NCI-H1048 (cell line): ENCODE data around the gene PSD4.

Experiments
- DNase-seq: peaks from one replicate; lab custom pipeline; 2025; lab: John Stamatoyannopoulos, UW

Gene PSD4

DNA sequence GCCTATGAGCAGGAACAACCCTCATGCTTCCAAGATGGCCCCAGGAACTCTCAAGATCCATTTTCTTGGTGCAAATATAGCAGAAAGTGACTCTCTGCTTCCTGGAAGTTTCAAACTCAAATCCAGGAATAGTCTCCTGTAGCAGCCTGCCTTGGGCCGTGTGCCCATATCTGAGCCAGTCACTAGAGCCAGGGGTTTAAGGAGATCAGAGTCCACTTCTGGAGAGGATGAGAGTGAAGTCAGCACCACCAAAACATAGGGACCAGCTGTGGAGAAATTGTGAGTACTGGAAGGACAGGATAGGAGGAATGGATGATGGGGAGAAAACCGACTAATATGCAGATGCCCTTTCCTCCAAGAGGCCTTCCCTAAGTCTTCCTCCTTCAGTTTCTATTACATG is 33.2 kb downstream of the PSD4 start:
- DNase-seq, result no peak

DNA sequence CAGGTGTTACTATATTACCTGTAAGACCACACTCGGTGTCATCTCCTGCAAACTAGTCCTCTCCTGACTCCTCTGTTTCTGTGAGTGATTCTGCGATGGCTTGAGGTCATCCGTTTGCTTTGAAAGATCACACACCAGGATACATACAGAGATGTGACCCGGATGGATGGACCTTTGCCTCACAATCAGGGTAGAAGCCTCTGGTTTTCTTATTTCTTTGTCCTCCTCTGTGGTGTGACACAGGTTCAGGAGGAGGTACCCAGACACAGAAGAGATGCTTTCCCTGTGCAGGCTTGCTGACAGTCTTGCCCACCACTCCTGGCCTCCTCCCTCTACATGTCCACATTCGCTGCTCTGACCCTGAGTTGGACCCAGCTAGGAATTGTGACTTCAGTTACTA is 34.6 kb downstream of the PSD4 start:
- no peak for DNase-seq

DNA sequence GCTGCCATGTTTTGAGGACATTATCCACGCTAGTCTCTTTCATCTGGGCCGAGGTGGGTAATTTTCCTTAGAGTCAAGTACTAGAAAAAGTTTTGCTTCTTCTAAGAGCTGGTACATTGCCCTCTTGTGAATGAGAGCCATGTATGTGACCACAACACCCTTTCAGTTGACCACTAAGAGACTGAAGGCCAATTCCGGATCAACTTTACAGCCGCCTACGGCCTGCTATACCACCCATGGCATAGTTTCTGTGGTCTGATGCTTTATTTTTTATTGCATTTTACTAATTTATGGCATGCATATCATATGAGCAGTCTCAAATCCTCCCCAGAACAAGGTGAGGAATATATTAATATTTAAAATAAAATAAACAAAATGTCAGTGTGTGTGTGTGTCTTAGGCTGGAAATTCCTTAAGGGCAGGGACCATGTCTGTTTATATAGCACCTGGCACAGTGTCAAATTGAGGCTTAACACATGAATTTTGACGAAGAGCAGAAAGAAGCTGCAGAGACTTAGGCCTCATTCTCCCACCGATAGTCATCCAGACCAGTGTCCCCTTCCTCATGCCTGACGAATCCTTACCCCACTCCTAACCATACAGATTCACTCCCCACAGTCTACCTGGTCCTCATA is 35.4 kb downstream of the PSD4 start:
- no peak for DNase-seq

DNA sequence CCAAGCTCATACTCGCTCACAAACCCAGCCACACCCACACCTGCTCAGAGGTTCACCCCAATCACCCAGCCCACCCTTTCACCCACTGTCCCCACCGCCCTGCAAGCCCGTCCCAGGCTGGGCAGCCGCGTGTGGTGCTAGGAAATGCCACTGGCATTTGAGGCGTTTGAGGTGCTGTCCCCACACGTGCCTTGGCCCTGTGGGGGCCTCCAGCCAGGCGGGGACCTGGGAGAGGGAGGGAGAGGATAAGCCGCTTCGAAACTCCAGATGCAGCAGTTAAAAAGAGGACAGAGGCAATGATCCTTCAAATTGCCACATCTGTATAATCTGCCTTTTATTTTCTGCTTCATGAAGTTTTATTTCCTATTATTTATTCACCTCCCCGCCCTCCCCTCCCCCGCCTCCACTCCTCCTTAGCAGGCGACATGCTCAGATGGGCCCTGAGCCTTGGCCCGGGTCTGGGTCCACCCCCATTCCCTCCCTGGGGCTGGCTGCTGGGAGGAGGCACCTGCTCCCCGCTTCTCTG is 35.9 kb downstream of the PSD4 start:
- DNase-seq, result no peak

DNA sequence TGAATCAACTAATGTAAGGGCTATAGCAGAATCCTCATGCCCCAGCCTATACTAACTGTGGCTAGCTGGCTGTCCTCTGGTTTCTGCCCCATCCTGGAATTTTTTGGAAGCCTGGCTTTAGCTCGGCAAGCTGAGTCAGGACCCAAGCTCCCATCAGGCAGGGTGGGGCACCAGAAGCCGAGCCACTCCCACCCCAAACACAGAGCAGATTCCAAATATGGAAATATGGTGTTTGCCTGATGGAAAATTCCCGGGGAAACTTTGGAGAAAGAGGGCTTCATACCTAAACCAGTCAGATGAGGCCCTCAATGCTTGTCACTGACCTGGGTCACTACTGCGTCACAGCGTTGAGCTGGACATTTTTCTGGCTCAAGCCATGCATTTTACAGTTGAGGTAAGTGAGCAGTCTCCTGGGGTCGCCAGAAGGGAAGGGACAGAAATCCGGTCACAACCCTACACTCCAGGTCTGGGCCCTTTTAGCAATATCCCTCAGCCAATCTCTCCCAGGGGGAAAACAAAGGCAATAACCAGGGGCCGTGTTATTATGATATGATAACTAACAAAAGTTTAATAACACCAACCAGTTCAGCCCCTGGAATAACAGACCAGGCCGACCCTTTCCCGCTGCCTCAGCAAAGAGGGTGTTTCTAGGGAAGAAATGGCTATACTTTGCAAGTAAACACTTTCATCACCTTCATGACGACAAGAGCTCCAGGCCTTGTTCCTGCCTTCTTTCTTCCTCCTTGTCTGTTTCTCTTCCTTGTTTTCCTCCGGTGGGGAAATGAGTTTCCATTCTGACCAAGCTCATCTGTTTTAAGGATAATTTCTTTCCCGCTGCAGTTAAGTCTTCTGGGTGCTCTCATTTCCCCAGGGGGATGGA is 37.7 kb downstream of the PSD4 start:
- no peak for DNase-seq

DNA sequence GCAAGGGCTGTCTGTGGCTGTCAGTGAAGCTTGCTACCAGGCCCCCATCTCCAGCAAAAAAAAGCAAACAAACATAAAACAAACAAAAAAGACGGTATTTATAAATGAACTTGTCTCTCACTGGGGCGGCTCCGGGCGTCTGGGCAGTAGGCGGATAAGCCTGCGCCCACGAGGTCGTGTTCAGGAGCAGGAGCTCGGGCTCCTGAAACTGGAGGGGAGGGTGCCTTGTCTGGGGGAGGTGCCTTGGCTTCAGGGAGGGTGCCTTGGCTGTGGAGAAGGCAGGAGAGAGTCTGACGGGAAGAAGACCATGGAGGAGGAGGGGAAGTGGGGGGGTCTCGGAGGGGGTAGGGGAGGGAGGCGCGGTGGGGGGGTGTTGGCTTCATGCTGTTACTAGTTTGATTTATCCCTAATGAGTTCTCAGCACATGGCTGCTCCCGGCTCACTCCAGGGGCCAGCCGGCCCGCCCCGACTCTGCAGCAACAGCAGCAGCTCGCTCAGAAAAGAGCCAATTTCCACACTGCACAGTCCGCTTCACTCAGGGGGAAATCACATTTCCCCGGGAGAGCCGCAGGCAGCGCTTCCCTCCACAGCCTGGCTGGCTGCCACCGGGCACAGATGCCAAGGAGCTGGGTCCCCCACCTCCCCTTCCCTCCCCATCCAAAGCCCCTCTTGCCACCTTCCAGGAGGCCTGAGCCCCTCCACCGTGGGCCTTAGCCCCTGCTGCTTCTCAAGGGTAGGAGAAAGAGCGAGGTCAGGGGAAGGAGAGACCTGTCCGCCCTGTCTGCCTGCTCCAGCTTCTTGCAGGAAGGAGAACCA is 38.7 kb downstream of the PSD4 start:
- no peak for DNase-seq

DNA sequence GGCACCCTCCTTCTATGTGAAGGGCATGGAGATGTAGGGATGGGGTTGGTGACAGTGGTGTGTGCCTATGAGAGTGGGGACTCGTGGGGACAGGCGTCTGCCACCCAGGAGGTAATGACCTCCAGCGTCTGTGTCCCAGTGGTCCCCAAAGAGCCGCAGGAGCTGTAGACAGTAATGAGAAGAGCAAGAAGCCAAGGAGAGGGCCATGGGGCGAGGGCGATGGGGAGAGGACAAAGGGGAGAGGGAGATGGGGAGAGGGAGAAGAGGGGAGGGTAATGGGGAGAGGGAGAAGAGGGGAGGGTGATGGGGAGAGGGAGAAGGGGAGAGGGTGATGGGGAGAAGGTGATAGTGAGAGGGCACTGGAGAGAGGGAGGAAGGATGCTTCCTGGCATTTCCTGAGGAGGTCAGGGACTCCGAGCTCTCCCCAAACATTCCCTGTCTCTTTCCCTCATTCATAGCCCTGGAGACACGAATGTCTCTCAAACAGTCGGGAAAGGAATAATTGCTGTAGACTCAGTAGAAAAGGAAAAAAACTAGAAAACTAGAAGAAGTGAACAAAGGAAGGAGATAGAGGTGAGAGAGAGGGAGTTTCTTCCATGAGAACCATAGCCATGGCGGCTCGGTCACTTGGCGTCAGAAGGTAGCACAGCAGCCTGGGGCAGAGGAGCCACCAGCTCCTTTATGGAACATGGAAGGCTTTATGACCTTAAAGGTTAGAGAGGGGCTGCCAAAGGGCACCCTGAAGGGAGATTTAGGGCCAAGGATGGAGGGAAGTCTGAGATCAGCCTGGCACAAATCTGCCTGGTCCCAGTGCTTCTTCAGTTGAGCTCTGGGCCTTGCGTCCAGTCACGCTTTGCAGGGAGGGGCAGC is 39.5 kb downstream of the PSD4 start:
- DNase-seq, result no peak

DNA sequence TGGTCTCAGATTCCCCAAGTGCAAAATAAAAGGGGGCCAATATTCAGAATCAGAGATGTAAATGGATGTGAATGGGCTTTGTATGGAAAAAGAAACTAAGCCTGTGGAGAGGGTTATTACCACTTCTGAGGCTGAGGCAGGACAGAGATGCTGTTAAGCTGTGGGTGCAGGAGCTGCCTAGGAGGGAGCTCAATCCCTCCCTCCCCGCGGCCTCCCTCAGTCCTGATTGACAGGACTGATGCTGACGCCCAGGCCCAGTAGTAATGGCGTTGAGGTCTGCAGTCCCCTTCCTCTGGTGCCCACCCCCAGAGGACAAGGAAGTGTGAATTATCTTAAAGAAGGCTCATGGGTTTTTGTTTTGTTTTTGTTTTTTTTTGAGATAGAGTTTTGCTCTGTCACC is 40.4 kb downstream of the PSD4 start:
- DNase-seq, result no peak

DNA sequence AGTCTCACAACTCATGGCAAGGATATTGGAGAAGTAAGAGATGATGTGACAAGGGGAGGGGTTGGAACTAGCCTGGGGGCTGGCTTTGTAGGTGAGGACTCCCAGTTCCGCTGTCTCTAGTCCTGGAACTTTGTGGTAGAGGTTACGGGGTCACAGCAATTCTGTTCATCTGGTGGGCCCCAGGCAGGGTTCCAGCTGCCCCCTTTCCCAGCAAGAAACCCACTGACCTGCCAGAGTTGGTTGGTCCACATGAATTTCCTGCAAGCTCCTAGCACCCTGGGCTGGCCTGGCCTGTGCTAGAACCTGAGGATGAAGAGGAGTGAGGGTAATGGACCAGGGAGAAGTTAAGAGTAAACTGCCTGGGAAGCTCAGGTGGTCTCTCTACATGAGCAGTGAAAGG is 41.3 kb downstream of the PSD4 start:
- no peak for DNase-seq

DNA sequence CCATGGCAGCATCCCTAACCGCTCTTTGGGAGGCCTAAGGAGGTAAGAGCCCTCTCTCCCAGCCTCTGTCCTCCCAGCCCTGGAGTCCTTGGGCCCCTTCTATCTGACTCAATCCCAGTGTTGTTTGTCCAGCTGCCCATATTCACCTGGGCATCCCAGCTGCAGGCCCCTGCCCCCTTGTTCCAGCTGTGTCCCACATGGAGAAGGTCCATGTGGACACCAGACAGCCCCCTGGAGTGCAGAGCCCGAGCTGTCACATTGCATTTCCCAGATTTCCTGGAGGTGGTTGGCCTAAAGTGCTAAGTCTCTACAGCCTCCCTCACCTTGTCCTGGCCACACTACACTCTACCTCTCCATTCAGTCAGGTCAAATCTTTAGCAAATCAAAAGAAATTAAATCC is 42.5 kb downstream of the PSD4 start:
- DNase-seq, result no peak

DNA sequence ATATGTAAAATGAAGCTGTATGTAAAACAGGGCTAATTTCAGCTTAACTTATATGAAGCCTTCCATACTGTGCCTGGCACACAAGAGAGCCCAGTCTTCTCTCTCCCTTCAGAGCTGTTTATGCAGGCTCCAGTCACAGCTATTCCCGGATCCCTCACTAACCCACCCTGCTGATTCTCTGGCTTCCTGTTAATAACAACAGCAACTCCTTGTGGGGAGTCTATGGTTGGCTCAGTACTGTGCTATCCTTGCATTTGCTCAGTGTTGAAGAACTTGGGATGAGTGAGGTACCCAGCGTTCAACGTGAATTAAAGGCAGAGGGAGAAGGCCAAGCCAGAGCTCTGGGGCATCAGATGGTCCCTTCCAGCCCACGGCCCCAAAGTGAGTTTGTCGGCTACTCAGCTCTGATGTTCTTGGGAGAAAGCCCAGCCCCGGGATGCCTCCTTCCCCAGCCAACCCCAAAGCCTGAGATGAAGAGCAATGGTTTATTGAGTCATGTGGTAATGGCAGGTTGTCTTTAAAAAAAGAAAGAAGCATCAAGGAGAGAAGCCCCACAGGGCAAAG is 43.2 kb downstream of the PSD4 start:
- DNase-seq, result no peak

DNA sequence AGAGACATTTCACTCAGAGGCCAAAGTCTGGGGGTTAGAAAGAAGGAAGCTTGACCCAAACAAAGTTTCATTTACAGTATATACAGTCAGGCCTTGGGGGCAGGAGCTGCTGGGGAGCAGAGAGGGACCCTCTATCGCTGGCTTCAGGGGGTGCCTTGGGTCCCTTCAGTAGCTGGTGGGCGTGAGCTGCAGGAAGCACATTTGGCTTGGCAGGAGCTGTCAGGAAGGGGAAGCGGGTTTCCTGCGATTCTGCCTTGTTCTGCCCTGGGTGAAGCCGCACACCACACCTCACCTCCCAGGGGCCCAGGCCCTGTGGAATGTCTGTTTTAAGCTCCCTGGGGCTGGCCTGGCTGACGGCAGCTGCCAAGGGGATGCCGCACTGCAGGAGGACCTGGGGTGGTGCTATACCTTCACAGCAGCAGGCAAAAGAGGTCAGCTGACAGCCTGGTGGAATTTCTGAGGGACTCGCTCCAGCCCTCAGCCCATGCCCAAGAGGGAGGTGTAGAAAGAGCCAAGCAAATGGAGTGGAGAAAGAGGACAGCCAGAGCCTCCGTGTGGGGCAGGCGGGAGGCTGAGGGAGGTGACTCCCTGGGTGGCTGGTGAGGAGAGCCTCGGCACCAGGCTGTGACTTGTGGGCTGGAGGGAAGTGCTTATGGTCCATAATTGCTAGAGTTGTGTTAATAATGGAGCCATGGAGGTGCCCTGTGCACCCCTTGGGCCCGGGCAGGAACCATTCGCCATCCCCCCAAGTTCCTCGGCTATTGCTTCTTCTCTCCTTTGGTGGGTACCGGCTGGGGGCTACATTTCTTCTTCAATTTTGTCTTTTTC is 43.9 kb downstream of the PSD4 start:
- no peak for DNase-seq

DNA sequence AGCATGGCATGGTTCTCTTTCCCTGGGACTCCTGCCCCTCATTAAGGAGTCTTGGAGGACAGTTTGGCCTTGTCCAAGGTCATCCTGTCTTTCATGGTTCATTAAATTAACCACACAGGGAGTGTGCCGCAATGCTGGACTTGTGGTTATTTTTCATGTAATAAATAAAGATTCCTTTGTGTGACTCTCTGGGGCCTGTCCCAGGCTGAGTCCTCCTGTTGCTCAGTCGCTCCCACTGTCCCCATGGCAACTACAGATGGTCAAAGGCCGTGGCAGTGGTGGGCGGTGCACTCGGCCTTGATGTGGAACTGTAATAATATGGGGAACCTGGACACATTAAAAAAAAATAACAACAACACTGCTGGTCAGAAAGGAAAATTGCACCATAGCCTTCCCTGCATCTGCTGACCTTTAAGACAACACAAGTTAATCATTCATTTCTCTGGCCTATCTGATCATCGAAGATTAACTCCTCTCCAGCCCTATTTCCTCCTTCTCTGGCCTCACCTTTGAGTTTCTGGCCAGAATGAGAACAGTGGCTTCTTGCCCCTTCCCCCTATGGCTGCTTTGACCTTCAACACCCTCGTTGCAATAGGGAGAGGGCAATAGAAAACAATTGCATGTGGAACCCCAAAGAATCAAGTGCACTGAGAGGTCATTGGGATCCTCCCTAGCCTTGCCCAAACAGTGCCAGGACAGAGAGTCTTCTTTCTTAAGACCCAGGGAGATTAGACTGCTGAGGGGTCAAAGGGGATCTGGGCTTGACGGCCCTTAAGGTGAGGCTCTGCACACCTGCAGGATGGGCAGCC is 44.7 kb downstream of the PSD4 start:
- no peak for DNase-seq

DNA sequence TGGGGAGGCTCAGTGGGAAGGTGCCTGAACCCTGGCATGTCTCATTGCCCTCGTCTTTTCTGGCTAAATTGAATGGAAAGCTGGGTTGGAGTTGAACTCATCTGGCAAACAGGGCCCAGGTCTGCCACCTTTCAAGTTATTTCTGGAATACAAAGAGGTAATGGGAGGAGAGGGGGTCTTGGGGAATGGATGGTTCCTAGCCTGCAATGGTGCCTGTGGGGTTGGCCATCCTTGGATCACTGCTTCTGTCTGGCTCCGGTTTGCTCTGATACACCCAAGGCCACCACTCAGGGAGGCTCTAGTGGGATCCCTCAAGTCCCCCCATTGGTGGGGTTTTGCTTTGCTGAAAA is 45.3 kb downstream of the PSD4 start:
- no peak for DNase-seq

DNA sequence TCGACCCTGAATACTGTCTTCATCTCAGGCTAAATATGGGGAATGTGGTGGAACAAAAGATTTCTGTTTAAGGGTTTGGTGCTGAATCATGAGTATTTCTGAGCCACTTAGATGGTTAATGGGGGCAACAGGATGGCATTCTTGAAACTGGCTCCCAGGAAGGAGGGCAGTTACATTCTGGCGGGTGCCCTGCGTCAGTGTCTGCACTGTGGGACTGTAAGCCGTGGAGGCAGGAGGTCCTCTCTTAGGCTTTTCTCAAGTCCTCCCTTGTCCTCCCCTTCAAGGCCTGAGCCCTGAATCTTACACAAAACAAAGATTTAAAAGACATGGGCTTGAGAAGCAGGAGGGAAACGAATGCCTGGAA is 45.7 kb downstream of the PSD4 start:
- DNase-seq, result no peak

DNA sequence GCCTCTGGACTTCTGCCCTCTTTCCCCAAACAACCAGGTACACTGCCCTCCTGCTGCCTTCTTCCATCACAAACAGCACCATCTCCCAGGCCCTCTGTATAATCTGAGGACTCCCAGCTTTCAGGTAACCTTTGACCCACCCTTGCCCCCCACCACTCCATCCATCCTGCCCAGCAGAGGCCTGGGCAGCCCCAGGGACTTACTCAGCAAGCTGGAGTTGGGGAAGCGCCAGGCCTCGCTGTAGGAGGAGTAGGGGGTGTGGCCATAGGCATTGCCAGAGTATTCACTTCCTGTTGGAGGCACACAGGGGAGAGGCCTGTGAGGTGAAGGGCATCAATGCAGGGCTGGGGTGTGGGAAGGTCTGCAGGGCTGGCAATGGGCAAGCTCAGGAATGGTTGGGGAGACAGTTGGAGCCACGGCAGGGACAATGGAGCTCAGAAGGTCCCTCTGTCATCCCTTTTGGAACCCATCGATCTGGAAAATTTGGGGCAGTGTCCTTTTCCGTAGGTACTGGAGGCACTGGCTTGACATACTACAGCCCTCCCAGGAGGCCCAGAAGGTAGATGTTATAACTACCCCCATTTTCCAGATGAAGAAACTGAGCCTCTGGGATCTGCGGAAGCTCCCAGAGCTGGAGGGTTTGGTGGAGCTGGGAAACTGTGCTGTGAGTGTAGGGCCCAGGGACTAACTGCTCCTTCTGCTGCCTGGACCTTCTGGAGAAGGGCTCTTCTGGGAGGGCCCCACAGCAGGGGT is 46.3 kb downstream of the PSD4 start:
- no peak for DNase-seq

DNA sequence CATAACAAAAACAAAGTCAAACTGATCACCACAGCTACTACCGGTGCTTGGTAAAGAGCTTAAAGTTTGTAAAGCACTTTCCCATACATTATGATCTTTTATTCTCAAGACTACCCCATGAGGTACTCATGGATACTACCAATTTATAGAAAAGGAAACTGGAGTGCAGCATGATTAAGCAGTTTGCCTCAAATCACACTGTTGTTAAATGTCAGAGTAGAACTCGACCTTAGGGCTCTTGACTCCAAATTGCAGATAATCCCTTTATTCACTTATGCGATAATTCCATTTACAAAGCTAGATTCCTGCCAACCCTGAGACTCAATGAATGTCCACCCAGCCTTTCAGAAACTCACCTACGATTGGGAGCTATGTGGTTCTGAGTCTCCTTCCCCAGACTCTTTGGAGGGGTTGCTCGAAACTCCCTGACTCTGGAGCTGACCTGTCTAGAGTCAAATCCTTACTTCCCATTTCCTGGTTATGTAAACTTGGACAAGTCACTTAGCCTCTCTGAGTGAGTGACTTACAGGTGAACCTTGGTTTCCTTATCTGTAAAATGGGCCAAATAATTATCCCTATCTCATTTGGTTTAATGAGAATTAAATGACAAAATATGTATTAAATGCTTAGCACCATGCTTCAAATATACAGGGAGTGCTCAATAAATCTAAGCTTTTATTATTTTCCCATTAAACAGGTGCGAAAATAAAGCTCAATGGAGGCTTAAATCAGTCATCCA is 47.4 kb downstream of the PSD4 start:
- no peak for DNase-seq

DNA sequence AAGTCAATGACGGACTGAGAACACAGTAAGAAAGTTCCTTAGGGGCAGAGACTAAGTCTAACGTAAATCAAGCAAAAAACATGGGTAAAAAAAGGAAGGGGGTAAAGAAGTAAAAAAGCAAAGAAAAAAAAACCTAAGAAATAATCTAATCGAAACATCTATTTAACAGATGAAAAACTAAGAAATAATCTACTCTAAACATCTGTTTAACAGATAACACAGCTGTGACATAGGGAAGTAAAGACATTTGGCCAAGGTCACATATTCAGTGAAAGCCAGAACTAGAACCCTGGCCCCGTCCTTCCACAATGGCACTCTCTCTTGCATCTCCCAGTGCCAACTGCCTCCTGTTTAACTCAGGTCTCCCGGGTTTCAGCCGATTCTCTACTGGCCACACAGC is 48.1 kb downstream of the PSD4 start:
- no peak for DNase-seq
